Liver (tissue), 3 donors: ENCODE results near the gene C1QL4.

Source experiments
- FOXA1 ChIP-seq: IDR thresholded peaks from 2 replicates; pipeline ENCODE4 v1.6.1; 2016; ENCODE audit warnings: antibody characterized with exemption
- GABPA ChIP-seq, 2 donors: IDR thresholded peaks in 1 of 2; conservative IDR thresholded peaks in 1 of 2; 2 replicates each; pipeline ENCODE4 v1.6.1; 2016; ENCODE audit warnings: antibody characterized with exemption in 2 of 2, mild to moderate bottlenecking in 1 of 2, moderate library complexity in 1 of 2
- HNF4A ChIP-seq, 2 donors: conservative IDR thresholded peaks; 2 replicates each; pipeline ENCODE4 v1.6.1; 2016; ENCODE audit warnings: antibody characterized with exemption in 2 of 2, mild to moderate bottlenecking in 2 of 2
- HNF4G ChIP-seq: IDR thresholded peaks from 2 replicates; pipeline ENCODE4 v1.6.1; 2016; ENCODE audit warnings: antibody characterized with exemption
- JUND ChIP-seq, 2 donors: IDR thresholded peaks; 2 replicates each; pipeline ENCODE4 v1.6.1; 2016; ENCODE audit warnings: antibody characterized with exemption in 2 of 2
- TF ChIP-seq, protein P1 (sequence below): fragments of 150-350 bp; IDR thresholded peaks from 2 replicates; pipeline ENCODE4 v1.5.1; 2017; ENCODE audit warnings: improper control_type of control experiment, low read depth, low read length; ENCODE audit not compliant: missing input control
- TF ChIP-seq, protein P2 (sequence below): IDR thresholded peaks from 2 replicates; pipeline ENCODE4 v1.6.1; 2016; ENCODE audit warnings: antibody characterized with exemption
- donor health status: healthy.
- donor health status: healthy.

DNA sequence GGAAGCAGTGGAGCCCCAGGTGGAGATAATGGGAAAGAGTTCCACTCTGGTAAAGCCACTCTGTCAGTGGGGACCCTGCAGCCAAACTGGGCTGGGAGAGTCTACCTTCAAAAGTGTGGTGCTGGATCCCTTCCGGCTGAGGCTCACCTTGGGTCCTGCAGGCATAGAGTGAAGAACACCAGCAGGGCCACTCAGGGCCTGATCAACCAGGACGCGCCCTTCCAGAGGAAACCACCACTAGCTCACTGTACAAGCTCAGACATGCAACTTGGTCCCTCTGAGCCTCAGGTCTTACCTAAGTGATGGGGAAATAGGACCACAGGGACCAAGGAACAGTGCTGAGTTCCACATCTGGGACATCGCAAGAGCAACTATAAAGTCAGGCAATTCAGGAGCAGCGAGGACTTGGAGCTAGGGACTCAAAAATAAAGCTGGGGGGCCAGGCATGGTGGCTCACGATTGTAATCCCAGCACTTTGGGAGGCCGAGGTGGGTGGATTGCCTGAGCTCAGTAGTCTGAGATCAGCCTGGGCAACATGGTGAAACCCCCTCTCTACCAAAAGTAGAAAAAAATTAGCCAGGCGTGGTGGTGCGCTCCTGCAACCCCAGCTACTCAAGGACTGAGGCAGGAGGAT, 47.9 kb downstream of the C1QL4 start:
- TF ChIP-seq, protein P1, sequence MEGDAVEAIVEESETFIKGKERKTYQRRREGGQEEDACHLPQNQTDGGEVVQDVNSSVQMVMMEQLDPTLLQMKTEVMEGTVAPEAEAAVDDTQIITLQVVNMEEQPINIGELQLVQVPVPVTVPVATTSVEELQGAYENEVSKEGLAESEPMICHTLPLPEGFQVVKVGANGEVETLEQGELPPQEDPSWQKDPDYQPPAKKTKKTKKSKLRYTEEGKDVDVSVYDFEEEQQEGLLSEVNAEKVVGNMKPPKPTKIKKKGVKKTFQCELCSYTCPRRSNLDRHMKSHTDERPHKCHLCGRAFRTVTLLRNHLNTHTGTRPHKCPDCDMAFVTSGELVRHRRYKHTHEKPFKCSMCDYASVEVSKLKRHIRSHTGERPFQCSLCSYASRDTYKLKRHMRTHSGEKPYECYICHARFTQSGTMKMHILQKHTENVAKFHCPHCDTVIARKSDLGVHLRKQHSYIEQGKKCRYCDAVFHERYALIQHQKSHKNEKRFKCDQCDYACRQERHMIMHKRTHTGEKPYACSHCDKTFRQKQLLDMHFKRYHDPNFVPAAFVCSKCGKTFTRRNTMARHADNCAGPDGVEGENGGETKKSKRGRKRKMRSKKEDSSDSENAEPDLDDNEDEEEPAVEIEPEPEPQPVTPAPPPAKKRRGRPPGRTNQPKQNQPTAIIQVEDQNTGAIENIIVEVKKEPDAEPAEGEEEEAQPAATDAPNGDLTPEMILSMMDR: no peak
- TF ChIP-seq GABPA (IDR thresholded peaks at IDR 0.05 in 1 of 2, conservative IDR thresholded peaks at IDR 0.05 in 1 of 2) (no peak), JUND (IDR thresholded peaks at IDR 0.05) (no peak), FOXA1 (no peak), HNF4A (conservative IDR thresholded peaks at IDR 0.05) (no peak), HNF4G (no peak)
- TF ChIP-seq, protein P2, sequence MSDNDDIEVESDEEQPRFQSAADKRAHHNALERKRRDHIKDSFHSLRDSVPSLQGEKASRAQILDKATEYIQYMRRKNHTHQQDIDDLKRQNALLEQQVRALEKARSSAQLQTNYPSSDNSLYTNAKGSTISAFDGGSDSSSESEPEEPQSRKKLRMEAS: no peak
